Sigmoid colon (tissue), 7 donors: ENCODE data around the gene ITPK1. TPM values are rescaled to one million over a fixed set of nuclear protein-coding genes. Genes with fewer than 3 reads are reported as not detected.
"Not testable (repeated sequence)": the region's sequence is repeated elsewhere in the genome, so short reads cannot be mapped to it uniquely, and the experiment has no call there.

ENCODE experiments used
- DNase-seq: peaks from one replicate; pipeline ENCODE4 v3.0.0-alpha.2; 2019
- H3K27ac ChIP-seq, 4 donors: fragments of 200-600 bp; sonication (generic); one replicate each; pipeline ENCODE4 v1.5.1; 2016 to 2019; ENCODE audit warnings: mild to moderate bottlenecking in 1 of 4
- H3K27me3 ChIP-seq, 3 donors: fragments of 200-600 bp; sonication (generic); one replicate each; pipeline ENCODE4 v1.5.1; 2019; ENCODE audit warnings: mild to moderate bottlenecking in 1 of 3
- H3K36me3 ChIP-seq, 4 donors: fragments of 200-600 bp; sonication (generic); one replicate each; pipeline ENCODE4 v1.5.1; 2016 to 2019
- H3K4me1 ChIP-seq, 4 donors: fragments of 200-600 bp; sonication (generic); one replicate each; pipeline ENCODE4 v1.5.1; 2017 to 2019
- H3K4me3 ChIP-seq, 4 donors: fragments of 200-600 bp; sonication (generic); one replicate each; pipeline ENCODE4 v1.5.1; 2017 to 2019; ENCODE audit warnings: mild to moderate bottlenecking in 2 of 4, moderate library complexity in 1 of 4
- H3K9me3 ChIP-seq, 4 donors: fragments of 200-600 bp in 3 of 4; sonication (generic) in 3 of 4; one replicate each; pipeline versions ENCODE4 v1.5.1 to v1.6.1; 2013 to 2019
- EP300 ChIP-seq, 4 donors: sonication (generic); formaldehyde crosslinking; IDR thresholded peaks; one replicate each; pipeline ENCODE4 v1.6.1; 2017; ENCODE audit warnings: antibody characterized with exemption in 4 of 4
- POLR2A ChIP-seq, 2 donors: fragments of 450-650 bp; IDR thresholded peaks; one replicate each; pipeline ENCODE4 v1.6.1; 2016; ENCODE audit warnings: antibody characterized with exemption in 2 of 2, mild to moderate bottlenecking in 2 of 2, moderate library complexity in 2 of 2
- POLR2AphosphoS5 ChIP-seq, 4 donors: sonication (generic); formaldehyde crosslinking; IDR thresholded peaks; one replicate each; pipeline ENCODE4 v1.6.1; 2017; ENCODE audit warnings: antibody characterized with exemption in 4 of 4
- WGBS, 2 donors: extraction: QIAGEN DNeasy Blood & Tissue Kit; methylation state at CpG; one replicate each; pipeline ENCODE4 v1.1.7; 2013; 5-methylcytosine and 5-hydroxymethylcytosine counted together
- intact Hi-C: fragments of 100-400 bp; cut with DNase I; formaldehyde crosslinking; loops from one replicate; pipeline ENCODE4 v1.15.1; 2023
- polyA plus RNA-seq, 3 donors: library from polyadenylated mRNA; stranded (reverse); fragments of 200-250 nt; gene quantifications; one replicate each; pipeline ENCODE4 v1.2.3, GENCODE V29; 2013
- total RNA-seq, 4 donors: library from RNA; depleted of rRNA; stranded (reverse); fragments of >200 nt; gene quantifications; one replicate each; pipeline ENCODE4 v1.1.0, GENCODE V29; 2016
- TF ChIP-seq, protein P1 (sequence below), 4 experiments: fragments of 450-650 bp in 3 of 4; fragments of 200-600 bp in 1 of 4; IDR thresholded peaks; one replicate each; pipeline ENCODE4 v1.5.1; 2016 to 2019; ENCODE audit warnings: antibody characterized with exemption in 4 of 4, mild to moderate bottlenecking in 3 of 4, moderate library complexity in 2 of 4
- donor health status: healthy with polysubstance abuse.
- donor health status: Bipolar disorder and iron deficiency.
- donor health status: healthy.

ITPK1 gene
- total and polyA plus RNA-seq, 7 donors: 39.8 to 75.4 (median 61.8) TPM

- DNase-seq: no peak
- Histone ChIP-seq H3K4me1 (peaks cover 0 to 71% (median 66%) of the 10 kb centered on the region in 4 donors), H3K36me3 (no peaks in the 10 kb centered on the region), H3K27ac (peak overlapping the region; percentile 72 to 90 (median 86)), H3K9me3 (no peaks in the 10 kb centered on the region), H3K4me3 (no peak overlapping the region), H3K27me3 (no peaks in the 10 kb centered on the region)
- intact Hi-C loops: loop anchor here (5.0 to 10.0 kb wide), 2 partner anchors 91 to 921 kb away; no protein-coding TSS in a partner anchor
- WGBS, 2 donors: 91 to 95% methylated on average over 5 of the region's 5 CpGs
- no peak for TF ChIP-seq POLR2AphosphoS5 (IDR thresholded peaks at IDR 0.05)
These were observed 52.3 kb downstream of the ITPK1 start for GRCh38 chr14:93063393-93063792.

- intact Hi-C loops: loop anchor here (5.0 to 10.0 kb wide), 2 partner anchors 91 to 922 kb away; no protein-coding TSS in a partner anchor
- Histone ChIP-seq H3K27ac (peak overlapping the region; percentile 72 to 90 (median 86)), H3K9me3 (no peaks in the 10 kb centered on the region), H3K27me3 (no peaks in the 10 kb centered on the region), H3K36me3 (no peaks in the 10 kb centered on the region), H3K4me1 (peaks cover 0 to 71% (median 70%) of the 10 kb centered on the region in 4 donors), H3K4me3 (no peak overlapping the region)
- no peak for DNase-seq
- 86 to 91% methylated on average over 10 of the region's 10 CpGs for WGBS, 2 donors
- no peak for TF ChIP-seq POLR2A (IDR thresholded peaks at IDR 0.05)
- no peak for TF ChIP-seq EP300 (IDR thresholded peaks at IDR 0.05)
- no peak for TF ChIP-seq POLR2AphosphoS5 (IDR thresholded peaks at IDR 0.05)
- TF ChIP-seq, protein P1, sequence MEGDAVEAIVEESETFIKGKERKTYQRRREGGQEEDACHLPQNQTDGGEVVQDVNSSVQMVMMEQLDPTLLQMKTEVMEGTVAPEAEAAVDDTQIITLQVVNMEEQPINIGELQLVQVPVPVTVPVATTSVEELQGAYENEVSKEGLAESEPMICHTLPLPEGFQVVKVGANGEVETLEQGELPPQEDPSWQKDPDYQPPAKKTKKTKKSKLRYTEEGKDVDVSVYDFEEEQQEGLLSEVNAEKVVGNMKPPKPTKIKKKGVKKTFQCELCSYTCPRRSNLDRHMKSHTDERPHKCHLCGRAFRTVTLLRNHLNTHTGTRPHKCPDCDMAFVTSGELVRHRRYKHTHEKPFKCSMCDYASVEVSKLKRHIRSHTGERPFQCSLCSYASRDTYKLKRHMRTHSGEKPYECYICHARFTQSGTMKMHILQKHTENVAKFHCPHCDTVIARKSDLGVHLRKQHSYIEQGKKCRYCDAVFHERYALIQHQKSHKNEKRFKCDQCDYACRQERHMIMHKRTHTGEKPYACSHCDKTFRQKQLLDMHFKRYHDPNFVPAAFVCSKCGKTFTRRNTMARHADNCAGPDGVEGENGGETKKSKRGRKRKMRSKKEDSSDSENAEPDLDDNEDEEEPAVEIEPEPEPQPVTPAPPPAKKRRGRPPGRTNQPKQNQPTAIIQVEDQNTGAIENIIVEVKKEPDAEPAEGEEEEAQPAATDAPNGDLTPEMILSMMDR (IDR thresholded peaks at IDR 0.05): no peak
These were observed 52.8 kb downstream of the ITPK1 start for GRCh38 chr14:93062890-93063289.

DNA sequence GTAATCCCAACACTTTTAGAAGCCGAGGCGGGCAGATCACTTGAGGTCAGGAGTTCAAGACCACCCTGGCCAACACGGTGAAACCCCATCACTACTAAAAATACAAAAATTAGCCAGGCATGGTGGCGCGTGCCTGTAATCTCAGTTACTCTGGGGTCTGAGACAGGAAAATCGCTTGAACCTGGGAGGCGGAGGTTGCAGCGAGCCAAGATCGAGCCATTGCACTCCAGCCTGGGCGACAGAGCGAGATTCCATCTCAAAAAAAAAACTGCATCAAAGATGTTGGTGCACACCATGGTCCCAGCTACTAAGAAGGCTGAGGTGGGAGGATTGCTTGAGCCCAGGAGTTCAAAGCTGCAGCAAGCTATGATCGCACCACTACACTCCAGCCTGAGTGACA lies 53.7 kb downstream of the ITPK1 start:
- H3K27me3 ChIP-seq, H3K9me3 ChIP-seq, H3K36me3 ChIP-seq, H3K4me3 ChIP-seq, DNase-seq: not testable (repeated sequence)
- peak overlapping the region; percentile 72 to 90 (median 86) for H3K27ac ChIP-seq
- peaks cover 0 to 80% (median 79%) of the 10 kb centered on the region in 4 donors for H3K4me1 ChIP-seq
- intact Hi-C loops: loop anchor here (5.0 to 10.0 kb wide), 2 partner anchors 90 to 923 kb away; no protein-coding TSS in a partner anchor
- WGBS, 2 donors: 85 to 93% methylated on average over 12 of the region's 12 CpGs

DNA sequence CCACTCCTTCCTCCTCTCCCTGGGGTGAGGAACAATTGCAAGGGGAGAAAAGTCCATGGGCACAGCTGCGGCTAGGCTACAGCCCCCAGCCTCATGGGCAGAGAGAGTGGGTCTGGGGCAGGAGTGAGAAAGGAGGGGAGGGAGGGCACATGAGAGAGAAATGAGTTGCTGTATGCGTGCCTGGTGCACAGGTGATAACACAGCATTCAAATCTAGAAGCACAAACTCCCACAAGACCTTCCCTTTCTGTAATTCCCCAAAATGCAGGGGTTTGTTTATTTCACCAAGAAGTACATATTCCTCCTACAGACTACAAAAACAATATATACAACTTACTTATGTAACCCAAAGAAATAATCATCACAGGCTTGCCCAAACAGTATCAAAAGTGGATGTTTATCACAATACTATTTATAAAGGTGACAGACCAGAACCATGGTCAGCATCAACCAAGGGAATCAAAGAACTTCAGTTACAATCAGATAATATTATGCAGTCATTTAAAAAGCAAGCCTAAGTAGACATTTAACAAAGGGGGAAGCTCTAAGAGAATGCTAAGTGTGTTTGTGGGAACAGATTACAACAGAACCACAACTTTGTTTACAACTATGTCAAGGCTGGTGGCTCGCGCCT lies 54.2 kb downstream of the ITPK1 start:
- TF ChIP-seq, protein P1 (IDR thresholded peaks at IDR 0.05): no peak
- TF ChIP-seq EP300 (IDR thresholded peaks at IDR 0.05): no peak
- no peak for TF ChIP-seq POLR2AphosphoS5 (IDR thresholded peaks at IDR 0.05)
- no peak for TF ChIP-seq POLR2A (IDR thresholded peaks at IDR 0.05)
- intact Hi-C loops: loop anchor here (5.0 to 10.0 kb wide), 2 partner anchors 89 to 923 kb away; no protein-coding TSS in a partner anchor
- Histone ChIP-seq H3K27me3 (no peaks in the 10 kb centered on the region), H3K27ac (peak overlapping the region; percentile 72 to 90 (median 86)), H3K4me3 (no peak overlapping the region), H3K36me3 (no peaks in the 10 kb centered on the region), H3K9me3 (no peaks in the 10 kb centered on the region), H3K4me1 (peaks cover 0 to 85% (median 84%) of the 10 kb centered on the region in 4 donors)
- no peak for DNase-seq
- WGBS, 2 donors: 78 to 92% methylated on average over 4 of the region's 4 CpGs

DNA sequence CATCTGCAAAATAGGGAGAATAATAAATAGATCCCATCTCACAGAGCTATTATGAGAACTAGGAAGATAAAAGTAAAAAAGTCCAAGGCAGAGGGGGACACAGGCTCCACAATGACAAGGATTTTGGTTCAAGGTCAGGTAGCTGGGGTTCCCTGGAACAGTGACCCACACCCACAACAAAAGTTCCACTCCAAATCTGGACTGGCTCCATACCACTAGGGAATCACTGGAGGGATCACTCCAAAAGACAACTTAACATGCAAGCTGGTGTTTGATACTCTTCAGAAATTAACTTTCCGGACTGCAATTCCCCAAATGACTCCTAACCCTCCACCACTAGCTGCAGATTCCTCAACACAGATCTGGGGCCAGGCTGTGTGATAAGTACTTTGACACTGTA lies 54.9 kb downstream of the ITPK1 start:
- H3K9me3 ChIP-seq: no peaks in the 10 kb centered on the region
- peak overlapping the region; percentile 53 to 90 (median 86) for H3K27ac ChIP-seq
- intact Hi-C loops: loop anchor here (5.0 to 10.0 kb wide), 2 partner anchors 89 to 924 kb away; no protein-coding TSS in a partner anchor
- peaks cover 0 to 87% (median 86%) of the 10 kb centered on the region in 4 donors for H3K4me1 ChIP-seq
- H3K4me3 ChIP-seq: no peak overlapping the region
- no peaks in the 10 kb centered on the region for H3K27me3 ChIP-seq
- H3K36me3 ChIP-seq: no peaks in the 10 kb centered on the region
- DNase-seq: no peak
- TF ChIP-seq EP300 (IDR thresholded peaks at IDR 0.05) (no peak), POLR2AphosphoS5 (IDR thresholded peaks at IDR 0.05) (no peak), POLR2A (IDR thresholded peaks at IDR 0.05) (no peak)
- TF ChIP-seq, protein P1 (IDR thresholded peaks at IDR 0.05): no peak
- WGBS, 2 donors: 84 to 95% methylated on average over 1 of the region's 1 CpG
